BLaER1 treated with 17β-estradiol and CSF1 and Interleukin-3, amounts not matched to agents 10 nM and 100 nM (cell line): ENCODE data around the gene THBS1.

Experiments
- H3K27ac ChIP-seq, 11 experiments: shearing (Covaris generic); formaldehyde crosslinking; 2 replicates each; pipeline ENCODE4 v1.8.1; 2022
- H3K27me3 ChIP-seq, 11 experiments: shearing (Covaris generic); formaldehyde crosslinking; 2 replicates each; pipeline ENCODE4 v1.8.1; 2022
- H3K36me3 ChIP-seq, 11 experiments: shearing (Covaris generic); formaldehyde crosslinking; 2 replicates each; pipeline ENCODE4 v1.8.1; 2022
- H3K4me1 ChIP-seq, 10 experiments: shearing (Covaris generic); formaldehyde crosslinking; 2 replicates each; pipeline ENCODE4 v1.8.1; 2022
- H3K4me2 ChIP-seq, 11 experiments: shearing (Covaris generic); formaldehyde crosslinking; 2 replicates each; pipeline ENCODE4 v1.8.1; 2022
- H3K4me3 ChIP-seq, 10 experiments: shearing (Covaris generic); formaldehyde crosslinking; 2 replicates each; pipeline ENCODE4 v1.8.1; 2022
- H3K9ac ChIP-seq, 11 experiments: shearing (Covaris generic); formaldehyde crosslinking; 2 replicates each; pipeline ENCODE4 v1.8.1; 2022
- H3K9me3 ChIP-seq, 11 experiments: shearing (Covaris generic); formaldehyde crosslinking; replicated peaks in 1 of 11; 2 replicates each; pipeline ENCODE4 v1.8.1; 2022
- H4K20me1 ChIP-seq, 11 experiments: shearing (Covaris generic); formaldehyde crosslinking; 2 replicates each; pipeline ENCODE4 v1.8.1; 2022
- Cebpa-rat ChIP-seq, 11 experiments: shearing (Covaris generic); IDR thresholded peaks; 2 replicates each; pipeline ENCODE4 v1.8.1; 2022

The THBS1 gene

GRCh38 chr15:39599871-39600270 lies 19.0 kb downstream of the THBS1 start:
- Histone ChIP-seq H3K9ac (no peak overlapping the region), H3K4me2 (no peak overlapping the region), H4K20me1 (no peaks in the 10 kb centered on the region), H3K27ac (no peak overlapping the region), H3K36me3 (peaks cover 0 to 12% (median 0%) of the 10 kb centered on the region in 11 experiments; a peak in 2 of 22 replicates), H3K4me3 (no peak overlapping the region), H3K27me3 (no peaks in the 10 kb centered on the region), H3K4me1 (no peaks in the 10 kb centered on the region), H3K9me3 (no peaks in the 10 kb centered on the region)
- no peak for TF ChIP-seq Cebpa-rat (IDR thresholded peaks at IDR 0.05)

GRCh38 chr15:39602143-39602542 lies 21.3 kb downstream of the THBS1 start:
- H3K4me3 ChIP-seq, result no peak overlapping the region
- no peaks in the 10 kb centered on the region for H3K9me3 ChIP-seq
- no peaks in the 10 kb centered on the region for H3K4me1 ChIP-seq
- no peak overlapping the region for H3K27ac ChIP-seq
- H3K9ac ChIP-seq, result no peak overlapping the region
- H3K4me2 ChIP-seq, result no peak overlapping the region
- TF ChIP-seq Cebpa-rat (IDR thresholded peaks at IDR 0.05), result no peak
- H3K36me3 ChIP-seq, result no peaks in the 10 kb centered on the region
- no peaks in the 10 kb centered on the region for H3K27me3 ChIP-seq
- no peaks in the 10 kb centered on the region for H4K20me1 ChIP-seq

- H3K27ac ChIP-seq, result no peak overlapping the region
- peaks cover 9 to 17% (median 14%) of the 10 kb centered on the region in 11 experiments for H3K9me3 ChIP-seq
- no peak overlapping the region for H3K4me2 ChIP-seq
- no peaks in the 10 kb centered on the region for H3K4me1 ChIP-seq
- TF ChIP-seq Cebpa-rat (IDR thresholded peaks at IDR 0.05), result no peak
- no peaks in the 10 kb centered on the region for H4K20me1 ChIP-seq
- no peak overlapping the region for H3K4me3 ChIP-seq
- H3K9ac ChIP-seq, result no peak overlapping the region
- H3K27me3 ChIP-seq, result no peaks in the 10 kb centered on the region
- 0 out of 22 replicates have a peak, but pooled peaks cover 0 to 3% (median 0%) of the 10 kb centered on the region in 11 experiments for H3K36me3 ChIP-seq
Measured at GRCh38 chr15:39605146-39605545, 24.3 kb downstream of the THBS1 start.

- no peaks in the 10 kb centered on the region for H3K27me3 ChIP-seq
- no peak overlapping the region for H3K27ac ChIP-seq
- no peak overlapping the region for H3K4me3 ChIP-seq
- H3K9me3 ChIP-seq, result peaks cover 23 to 46% (median 30%) of the 10 kb centered on the region in 11 experiments
- H3K4me1 ChIP-seq, result peaks cover 0 to 5% (median 0%) of the 10 kb centered on the region in 10 experiments; a peak in 5 of 20 replicates
- H4K20me1 ChIP-seq, result no peaks in the 10 kb centered on the region
- no peak for TF ChIP-seq Cebpa-rat (IDR thresholded peaks at IDR 0.05)
- H3K4me2 ChIP-seq, result no peak overlapping the region
- H3K36me3 ChIP-seq, result peaks cover 0 to 9% (median 0%) of the 10 kb centered on the region in 11 experiments; a peak in 1 of 22 replicates
- H3K9ac ChIP-seq, result no peak overlapping the region
Measured at GRCh38 chr15:39608185-39609139, 27.6 kb downstream of the THBS1 start.

- Histone ChIP-seq H3K9ac (no peak overlapping the region), H3K9me3 (peaks cover 23 to 50% (median 30%) of the 10 kb centered on the region in 11 experiments), H4K20me1 (no peaks in the 10 kb centered on the region), H3K4me3 (no peak overlapping the region), H3K27ac (no peak overlapping the region), H3K4me1 (peaks cover 0 to 14% (median 0%) of the 10 kb centered on the region in 10 experiments; a peak in 6 of 20 replicates), H3K4me2 (no peak overlapping the region), H3K36me3 (peaks cover 0 to 9% (median 0%) of the 10 kb centered on the region in 11 experiments; a peak in 1 of 22 replicates), H3K27me3 (no peaks in the 10 kb centered on the region)
- no peak for TF ChIP-seq Cebpa-rat (IDR thresholded peaks at IDR 0.05)
Measured at GRCh38 chr15:39609166-39609916, 28.5 kb downstream of the THBS1 start.

GRCh38 chr15:39610665-39611064 lies 29.8 kb downstream of the THBS1 start:
- Histone ChIP-seq H3K9me3 (peaks cover 23 to 53% (median 30%) of the 10 kb centered on the region in 11 experiments), H3K36me3 (peaks cover 0 to 9% (median 0%) of the 10 kb centered on the region in 11 experiments; a peak in 1 of 22 replicates), H3K4me1 (peaks cover 0 to 17% (median 0%) of the 10 kb centered on the region in 10 experiments; a peak in 6 of 20 replicates), H3K27me3 (no peaks in the 10 kb centered on the region), H3K4me2 (no peak overlapping the region), H3K4me3 (no peak overlapping the region), H3K9ac (no peak overlapping the region), H3K27ac (no peak overlapping the region), H4K20me1 (no peaks in the 10 kb centered on the region)
- no peak for TF ChIP-seq Cebpa-rat (IDR thresholded peaks at IDR 0.05)

GRCh38 chr15:39613271-39613670 lies 32.4 kb downstream of the THBS1 start:
- Histone ChIP-seq H3K4me3 (no peak overlapping the region), H3K4me2 (peak overlapping the region in 3 of 11 experiments; percentile 6 to 42 (median 38); a peak in 5 of 22 replicates), H3K4me1 (peaks cover 0 to 24% (median 0%) of the 10 kb centered on the region in 10 experiments; a peak in 7 of 20 replicates), H3K27me3 (no peaks in the 10 kb centered on the region), H3K9me3 (peaks cover 23 to 53% (median 30%) of the 10 kb centered on the region in 11 experiments), H3K36me3 (peaks cover 0 to 9% (median 0%) of the 10 kb centered on the region in 11 experiments; a peak in 1 of 22 replicates), H3K27ac (peak overlapping the region in 3 of 11 experiments; percentile 30 to 49 (median 32); a peak in 4 of 22 replicates), H4K20me1 (no peaks in the 10 kb centered on the region), H3K9ac (no peak overlapping the region)
- TF ChIP-seq Cebpa-rat (IDR thresholded peaks at IDR 0.05), result no peak

- Histone ChIP-seq H3K4me3 (no peak overlapping the region), H3K4me2 (peak overlapping the region in 5 of 11 experiments; percentile 6 to 42 (median 20); a peak in 6 of 22 replicates), H3K27ac (peak overlapping the region in 3 of 11 experiments; percentile 30 to 49 (median 32); a peak in 4 of 22 replicates), H3K4me1 (peaks cover 0 to 27% (median 0%) of the 10 kb centered on the region in 10 experiments; a peak in 7 of 20 replicates), H3K36me3 (peaks cover 0 to 9% (median 0%) of the 10 kb centered on the region in 11 experiments; a peak in 1 of 22 replicates), H3K27me3 (no peaks in the 10 kb centered on the region), H3K9me3 (peaks cover 23 to 49% (median 30%) of the 10 kb centered on the region in 11 experiments), H3K9ac (no peak overlapping the region), H4K20me1 (no peaks in the 10 kb centered on the region)
- TF ChIP-seq Cebpa-rat (IDR thresholded peaks at IDR 0.05), result peak in 1 of 11 experiments; percentile 58; a peak in 1 of 22 replicates
Measured at GRCh38 chr15:39613861-39614260, 33.0 kb downstream of the THBS1 start.
